Measurements from ENCODE around the gene GPR83. TPM values are rescaled to one million over a fixed set of nuclear protein-coding genes. Genes with fewer than 3 reads are reported as not detected.
A peak's percentile ranks its signal among the peaks of the same experiment; 100 is the strongest.

Gene GPR83
- polyA plus RNA-seq, 3 donors: 0.07 to 0.12 TPM; not detected in 1

DNA sequence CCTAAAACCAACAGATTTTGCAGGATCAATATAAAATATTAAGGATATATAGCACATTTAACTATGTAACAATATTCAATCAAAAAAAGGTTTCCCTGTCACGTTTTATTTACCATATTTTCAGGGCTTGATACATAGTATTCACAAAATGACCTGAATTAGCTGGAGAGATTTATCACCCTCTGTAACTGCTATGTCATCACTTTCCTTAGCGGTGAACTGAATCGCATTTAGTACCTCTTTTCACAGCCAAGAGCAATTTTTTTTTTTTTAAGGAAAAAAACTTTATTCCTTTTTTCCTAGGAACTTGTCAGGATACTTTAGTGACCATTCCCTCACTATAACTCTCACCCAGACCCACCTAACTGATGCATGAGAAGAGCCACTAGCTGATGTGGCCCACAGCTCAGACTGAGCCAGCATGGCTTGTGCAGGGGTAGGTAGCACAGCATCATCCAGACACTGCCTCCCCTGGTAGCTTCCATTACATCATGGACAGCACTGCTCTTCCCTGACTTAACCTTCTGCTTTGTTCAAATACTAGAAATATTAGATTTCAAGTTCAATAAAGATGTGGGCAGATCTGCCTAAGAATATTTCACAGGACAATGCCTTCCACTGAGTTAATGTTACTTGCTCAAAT, 17.0 kb upstream of the GPR83 start:
- peak overlapping the region in 1 of 7 donors; percentile 32 for H3K27ac Mint-ChIP-seq
- no peak overlapping the region for H3K9ac ChIP-seq (ENCODE audit: insufficient read depth, low read length, poor library complexity, severe bottlenecking)
- H2AFZ ChIP-seq (ENCODE audit: insufficient read depth, low read depth, low read length, poor library complexity, severe bottlenecking): no peak overlapping the region
- no peak for DNase-seq
- peaks cover 0 to 1% (median 0%) of the 10 kb centered on the region in 7 donors for H3K9me3 Mint-ChIP-seq
- no peaks in the 10 kb centered on the region for H4K20me1 ChIP-seq (ENCODE audit: insufficient read depth, low read length)
- H3K9me3 ChIP-seq (replicated peaks in 1 of 2; ENCODE audit: control insufficient read depth in 1 of 2, insufficient read depth in 1 of 2, low read length in 2 of 2): no peaks in the 10 kb centered on the region
- peaks cover 15 to 64% of the 10 kb centered on the region in 2 donors for H3K36me3 ChIP-seq (replicated peaks in 1 of 2; ENCODE audit: control insufficient read depth in 1 of 2, insufficient read depth in 2 of 2, low read length in 2 of 2)
- no peak overlapping the region for H3K4me3 Mint-ChIP-seq
- no peaks in the 10 kb centered on the region for H3K4me1 Mint-ChIP-seq
- WGBS (ENCODE audit: insufficient coverage): no CpG with 5 or more reads among the region's 3 CpGs
- intact Hi-C loops (cut with micrococcal nuclease): no loop called here
- H3K4me3 ChIP-seq (replicated peaks in 1 of 3; ENCODE audit: low read depth in 2 of 3, low read length in 3 of 3): no peak overlapping the region
- no peaks in the 10 kb centered on the region for H3K27me3 Mint-ChIP-seq (ENCODE audit: low read depth in 3 of 3)
- H3K79me2 ChIP-seq (ENCODE audit: insufficient read depth, low read length): no peaks in the 10 kb centered on the region
- TF ChIP-seq, protein P1, sequence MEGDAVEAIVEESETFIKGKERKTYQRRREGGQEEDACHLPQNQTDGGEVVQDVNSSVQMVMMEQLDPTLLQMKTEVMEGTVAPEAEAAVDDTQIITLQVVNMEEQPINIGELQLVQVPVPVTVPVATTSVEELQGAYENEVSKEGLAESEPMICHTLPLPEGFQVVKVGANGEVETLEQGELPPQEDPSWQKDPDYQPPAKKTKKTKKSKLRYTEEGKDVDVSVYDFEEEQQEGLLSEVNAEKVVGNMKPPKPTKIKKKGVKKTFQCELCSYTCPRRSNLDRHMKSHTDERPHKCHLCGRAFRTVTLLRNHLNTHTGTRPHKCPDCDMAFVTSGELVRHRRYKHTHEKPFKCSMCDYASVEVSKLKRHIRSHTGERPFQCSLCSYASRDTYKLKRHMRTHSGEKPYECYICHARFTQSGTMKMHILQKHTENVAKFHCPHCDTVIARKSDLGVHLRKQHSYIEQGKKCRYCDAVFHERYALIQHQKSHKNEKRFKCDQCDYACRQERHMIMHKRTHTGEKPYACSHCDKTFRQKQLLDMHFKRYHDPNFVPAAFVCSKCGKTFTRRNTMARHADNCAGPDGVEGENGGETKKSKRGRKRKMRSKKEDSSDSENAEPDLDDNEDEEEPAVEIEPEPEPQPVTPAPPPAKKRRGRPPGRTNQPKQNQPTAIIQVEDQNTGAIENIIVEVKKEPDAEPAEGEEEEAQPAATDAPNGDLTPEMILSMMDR (IDR thresholded peaks at IDR 0.05): no peak
- no peak overlapping the region for H3K27ac ChIP-seq (ENCODE audit: low read depth in 1 of 2, low read length in 2 of 2)
- no peak overlapping the region for H3K4me2 ChIP-seq (replicated peaks; ENCODE audit: extremely low read depth, low read length, poor library complexity, severe bottlenecking)
- H3K27me3 ChIP-seq (ENCODE audit: control insufficient read depth in 2 of 2, insufficient read depth in 2 of 2, low read length in 2 of 2): no peaks in the 10 kb centered on the region
- H3K4me1 ChIP-seq (ENCODE audit: control insufficient read depth in 1 of 2, insufficient read depth in 2 of 2, low read length in 2 of 2): no peaks in the 10 kb centered on the region
- H3K36me3 Mint-ChIP-seq: peaks cover 54% of the 10 kb centered on the region in 2 donors

DNA sequence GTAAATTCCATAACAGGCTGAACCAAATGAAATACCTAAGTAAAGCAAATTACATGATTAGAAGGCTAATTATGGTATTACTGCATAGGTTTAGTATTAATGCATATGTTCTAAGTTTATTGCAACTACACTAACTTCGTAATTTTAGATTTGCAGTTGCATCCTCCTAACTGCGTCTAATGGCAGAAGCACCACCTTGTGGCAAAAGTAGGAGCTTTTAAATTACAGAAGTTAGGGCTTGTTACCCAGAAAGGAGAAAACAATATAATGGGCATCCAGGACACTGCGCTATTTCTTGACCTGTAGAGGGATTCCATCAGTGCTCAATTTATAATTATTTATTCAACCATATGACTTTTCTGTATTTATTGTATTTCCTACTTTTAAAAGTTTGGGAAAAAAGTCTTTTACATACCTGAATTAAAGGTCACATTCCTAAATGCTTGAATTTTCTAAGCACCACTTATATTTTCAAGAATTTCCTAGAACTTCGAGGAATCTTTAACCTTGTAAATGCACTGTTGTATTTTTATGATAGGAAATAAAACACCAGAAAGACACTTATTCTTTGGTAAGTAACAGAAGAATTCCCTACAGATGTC, 16.3 kb upstream of the GPR83 start:
- peaks cover 0 to 1% (median 0%) of the 10 kb centered on the region in 7 donors for H3K9me3 Mint-ChIP-seq
- no peak overlapping the region for H3K4me3 Mint-ChIP-seq
- H3K4me3 ChIP-seq (replicated peaks in 1 of 3; ENCODE audit: low read depth in 2 of 3, low read length in 3 of 3): no peak overlapping the region
- intact Hi-C loops (cut with micrococcal nuclease): no loop called here
- H3K36me3 ChIP-seq (replicated peaks in 1 of 2; ENCODE audit: control insufficient read depth in 1 of 2, insufficient read depth in 2 of 2, low read length in 2 of 2): peaks cover 10 to 60% of the 10 kb centered on the region in 2 donors
- no peak for DNase-seq
- H2AFZ ChIP-seq (ENCODE audit: insufficient read depth, low read depth, low read length, poor library complexity, severe bottlenecking): no peak overlapping the region
- no peaks in the 10 kb centered on the region for H3K9me3 ChIP-seq (replicated peaks in 1 of 2; ENCODE audit: control insufficient read depth in 1 of 2, insufficient read depth in 1 of 2, low read length in 2 of 2)
- H3K4me1 Mint-ChIP-seq: no peaks in the 10 kb centered on the region
- no peaks in the 10 kb centered on the region for H3K4me1 ChIP-seq (ENCODE audit: control insufficient read depth in 1 of 2, insufficient read depth in 2 of 2, low read length in 2 of 2)
- no peak overlapping the region for H3K27ac ChIP-seq (ENCODE audit: low read depth in 1 of 2, low read length in 2 of 2)
- no peak overlapping the region for H3K27ac Mint-ChIP-seq
- TF ChIP-seq, protein P1 (IDR thresholded peaks at IDR 0.05): peak; percentile 7
- no peaks in the 10 kb centered on the region for H3K27me3 Mint-ChIP-seq (ENCODE audit: low read depth in 3 of 3)
- H4K20me1 ChIP-seq (ENCODE audit: insufficient read depth, low read length): no peaks in the 10 kb centered on the region
- no peaks in the 10 kb centered on the region for H3K79me2 ChIP-seq (ENCODE audit: insufficient read depth, low read length)
- H3K36me3 Mint-ChIP-seq: peaks cover 50 to 51% of the 10 kb centered on the region in 2 donors
- H3K27me3 ChIP-seq (ENCODE audit: control insufficient read depth in 2 of 2, insufficient read depth in 2 of 2, low read length in 2 of 2): no peaks in the 10 kb centered on the region
- H3K4me2 ChIP-seq (replicated peaks; ENCODE audit: extremely low read depth, low read length, poor library complexity, severe bottlenecking): no peak overlapping the region
- WGBS (ENCODE audit: insufficient coverage): no CpG with 5 or more reads among the region's 4 CpGs
- no peak overlapping the region for H3K9ac ChIP-seq (ENCODE audit: insufficient read depth, low read length, poor library complexity, severe bottlenecking)
